Measurements from ENCODE around the gene EIF4ENIF1. TPM values are rescaled to one million over a fixed set of nuclear protein-coding genes. Genes with fewer than 3 reads are reported as not detected.
"Not testable (repeated sequence)": the region's sequence is repeated elsewhere in the genome, so short reads cannot be mapped to it uniquely, and the experiment has no call there.

The EIF4ENIF1 gene
- total and polyA plus RNA-seq, 10 donors, result 7.3 to 39.4 (median 24.7) TPM

DNA sequence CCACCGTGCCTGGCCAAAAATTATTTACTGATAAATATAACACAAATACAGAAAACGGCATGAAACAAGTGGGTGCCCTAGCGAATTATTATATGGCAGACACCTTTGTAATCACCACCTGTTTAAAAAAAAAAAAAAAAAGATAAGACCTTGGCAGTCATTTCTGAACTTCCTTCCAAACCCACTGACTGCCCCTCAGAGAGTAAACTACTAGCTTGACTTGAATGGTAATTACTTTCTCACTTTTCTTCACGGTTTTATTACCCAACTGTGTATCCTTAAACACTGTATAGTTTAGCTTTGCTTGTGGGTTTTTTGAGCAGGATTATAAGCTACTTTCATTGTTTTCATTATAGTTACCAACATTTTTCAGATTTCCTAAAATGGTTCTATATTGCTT lies 30.4 kb upstream of the EIF4ENIF1 start:
- TF ChIP-seq POLR2AphosphoS5 (IDR thresholded peaks at IDR 0.05), result no peak
- TF ChIP-seq POLR2A (IDR thresholded peaks at IDR 0.05), result no peak
- TF ChIP-seq, protein P1, sequence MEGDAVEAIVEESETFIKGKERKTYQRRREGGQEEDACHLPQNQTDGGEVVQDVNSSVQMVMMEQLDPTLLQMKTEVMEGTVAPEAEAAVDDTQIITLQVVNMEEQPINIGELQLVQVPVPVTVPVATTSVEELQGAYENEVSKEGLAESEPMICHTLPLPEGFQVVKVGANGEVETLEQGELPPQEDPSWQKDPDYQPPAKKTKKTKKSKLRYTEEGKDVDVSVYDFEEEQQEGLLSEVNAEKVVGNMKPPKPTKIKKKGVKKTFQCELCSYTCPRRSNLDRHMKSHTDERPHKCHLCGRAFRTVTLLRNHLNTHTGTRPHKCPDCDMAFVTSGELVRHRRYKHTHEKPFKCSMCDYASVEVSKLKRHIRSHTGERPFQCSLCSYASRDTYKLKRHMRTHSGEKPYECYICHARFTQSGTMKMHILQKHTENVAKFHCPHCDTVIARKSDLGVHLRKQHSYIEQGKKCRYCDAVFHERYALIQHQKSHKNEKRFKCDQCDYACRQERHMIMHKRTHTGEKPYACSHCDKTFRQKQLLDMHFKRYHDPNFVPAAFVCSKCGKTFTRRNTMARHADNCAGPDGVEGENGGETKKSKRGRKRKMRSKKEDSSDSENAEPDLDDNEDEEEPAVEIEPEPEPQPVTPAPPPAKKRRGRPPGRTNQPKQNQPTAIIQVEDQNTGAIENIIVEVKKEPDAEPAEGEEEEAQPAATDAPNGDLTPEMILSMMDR (IDR thresholded peaks at IDR 0.05 in 8 of 11, conservative IDR thresholded peaks at IDR 0.05 in 3 of 11), result no peak
- Histone ChIP-seq H3K4me1 (peaks cover 0 to 29% (median 0%) of the 10 kb centered on the region in 6 donors), H3K36me3 (peaks cover 0 to 49% (median 7%) of the 10 kb centered on the region in 6 donors), H3K27me3 (replicated peaks in 1 of 7) (no peaks in the 10 kb centered on the region), H3K9me3 (no peaks in the 10 kb centered on the region), H3K27ac (no peak overlapping the region), H3K4me3 (no peak overlapping the region)
- intact Hi-C loops (cut with DNase I; ENCODE audit: low total_unique reads), result no loop called here
- WGBS, 5 donors, result 70 to 80% (median 75%) methylated on average over 4 of the region's 4 CpGs
- DNase-seq, result no peak

DNA sequence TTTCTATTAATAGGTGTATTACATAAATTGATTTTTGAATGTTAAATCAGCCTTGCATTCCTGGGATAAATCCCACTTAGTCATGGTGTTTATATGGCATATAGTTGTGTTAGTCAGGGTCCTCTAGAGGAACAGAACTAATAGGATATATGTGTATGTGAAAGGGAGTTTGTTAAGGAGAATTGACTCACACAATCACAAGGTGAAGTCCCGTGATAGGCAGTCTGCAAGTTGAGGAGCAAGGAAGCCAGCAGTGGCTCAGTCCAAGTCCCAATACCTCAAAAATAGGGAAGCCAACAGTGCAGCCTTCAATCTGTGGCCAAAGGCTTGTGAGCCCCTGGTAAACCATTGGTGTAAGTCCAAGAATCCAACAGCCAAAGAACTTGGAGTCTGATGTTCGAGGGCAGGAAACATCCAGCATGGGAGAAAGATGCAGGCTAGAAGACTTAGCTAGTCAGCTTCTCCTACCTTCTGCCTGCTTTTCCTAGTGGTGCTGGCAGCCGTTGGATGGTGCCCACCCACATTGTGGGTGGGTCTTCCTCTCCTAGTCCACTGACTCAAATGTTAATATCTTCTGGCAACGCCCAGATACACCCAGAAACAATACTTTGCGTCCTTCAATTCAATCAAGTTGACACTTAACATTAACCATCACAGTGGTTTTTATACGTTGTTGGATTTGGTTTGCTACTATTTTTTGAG lies 19.6 kb upstream of the EIF4ENIF1 start:
- Histone ChIP-seq H3K27me3 (replicated peaks in 1 of 7) (no peaks in the 10 kb centered on the region), H3K9me3 (peaks cover 0 to 10% (median 3%) of the 10 kb centered on the region in 8 donors), H3K27ac (no peak overlapping the region), H3K36me3 (peaks cover 0 to 62% (median 26%) of the 10 kb centered on the region in 6 donors), H3K4me3 (no peak overlapping the region), H3K4me1 (peaks cover 0 to 5% (median 0%) of the 10 kb centered on the region in 6 donors)
- WGBS, 5 donors, result 81 to 95% (median 87%) methylated on average over 6 of the region's 6 CpGs
- TF ChIP-seq, protein P1 (IDR thresholded peaks at IDR 0.05 in 8 of 11, conservative IDR thresholded peaks at IDR 0.05 in 3 of 11), result no peak
- no peak for TF ChIP-seq POLR2AphosphoS5 (IDR thresholded peaks at IDR 0.05)
- no peak for TF ChIP-seq POLR2A (IDR thresholded peaks at IDR 0.05)
- intact Hi-C loops (cut with DNase I; ENCODE audit: low total_unique reads), result no loop called here
- DNase-seq, result no peak

DNA sequence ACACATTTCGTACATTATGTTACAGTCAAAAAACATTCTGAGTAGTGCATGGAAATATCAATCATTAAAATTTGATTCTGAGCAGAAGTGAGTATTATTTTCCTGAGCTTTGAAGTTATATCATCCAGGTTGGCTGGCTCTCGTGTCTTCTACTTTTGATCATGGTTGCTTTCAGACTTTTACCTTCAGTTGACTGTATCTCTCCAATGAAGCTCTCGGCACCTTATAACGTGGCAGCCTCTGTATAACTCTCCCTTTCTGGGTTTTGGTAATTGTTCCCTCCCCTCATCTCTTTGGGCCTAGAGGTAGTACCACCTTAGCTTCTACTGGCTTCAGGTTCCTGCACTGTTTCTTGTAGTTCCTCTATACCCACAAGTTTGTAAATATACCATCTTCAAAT lies 18.9 kb upstream of the EIF4ENIF1 start:
- H3K27ac ChIP-seq, result no peak overlapping the region
- 88 to 98% (median 93%) methylated on average over 4 of the region's 4 CpGs for WGBS, 5 donors
- no peaks in the 10 kb centered on the region for H3K27me3 ChIP-seq (replicated peaks in 1 of 7)
- H3K4me1 ChIP-seq, result peaks cover 0 to 12% (median 0%) of the 10 kb centered on the region in 6 donors
- H3K4me3 ChIP-seq, result no peak overlapping the region
- intact Hi-C loops (cut with DNase I; ENCODE audit: low total_unique reads), result no loop called here
- H3K36me3 ChIP-seq, result peaks cover 0 to 55% (median 26%) of the 10 kb centered on the region in 6 donors
- peaks cover 0 to 10% (median 3%) of the 10 kb centered on the region in 8 donors for H3K9me3 ChIP-seq
- no peak for DNase-seq
- TF ChIP-seq POLR2A (IDR thresholded peaks at IDR 0.05), result no peak
- TF ChIP-seq, protein P1 (IDR thresholded peaks at IDR 0.05 in 8 of 11, conservative IDR thresholded peaks at IDR 0.05 in 3 of 11), result no peak
- no peak for TF ChIP-seq POLR2AphosphoS5 (IDR thresholded peaks at IDR 0.05)

DNA sequence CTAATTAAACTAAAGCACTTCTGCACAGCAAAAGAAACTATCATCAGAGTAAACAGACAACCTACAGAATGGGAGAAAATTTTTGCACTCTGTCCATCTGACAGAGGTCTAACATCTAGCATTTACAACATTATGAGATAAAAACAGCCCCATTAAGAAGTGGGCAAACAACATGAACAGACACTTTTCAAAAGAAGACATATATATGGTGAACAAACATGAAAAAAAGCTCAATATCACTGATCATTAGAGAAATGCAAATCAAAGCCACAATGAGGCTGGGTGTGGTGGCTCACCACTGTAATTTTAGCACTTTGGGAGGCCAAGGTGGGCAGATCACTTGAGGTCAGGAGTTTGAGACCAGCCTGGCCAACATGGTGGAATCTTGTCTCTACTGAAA lies 17.9 kb upstream of the EIF4ENIF1 start:
- H3K4me1 ChIP-seq, result peaks cover 0 to 18% (median 1%) of the 10 kb centered on the region in 6 donors
- H3K27me3 ChIP-seq (replicated peaks in 1 of 7); DNase-seq; H3K27ac ChIP-seq; intact Hi-C loops (cut with DNase I; ENCODE audit: low total_unique reads); H3K4me3 ChIP-seq; H3K9me3 ChIP-seq: not testable (repeated sequence)
- H3K36me3 ChIP-seq, result peaks cover 0 to 45% (median 22%) of the 10 kb centered on the region in 6 donors

Data from spleen (tissue), 11 donors.